Measurements from ENCODE around the gene SLC6A19.

The SLC6A19 gene

GRCh38 chr5:1270933-1271914, 69.8 kb downstream of the SLC6A19 start:
- DNase-seq: no peak

GRCh38 chr5:1272201-1272600, 70.8 kb downstream of the SLC6A19 start:
- DNase-seq: no peak

GRCh38 chr5:1273745-1274144, 72.3 kb downstream of the SLC6A19 start:
- DNase-seq: no peak

GRCh38 chr5:1274471-1274870, 73.1 kb downstream of the SLC6A19 start:
- DNase-seq: no peak

All from fibroblast of upper back skin (primary cell).